Subcutaneous adipose tissue (tissue), 4 donors: Measurements from ENCODE around the gene CSNK2B. TPM values are rescaled to one million over a fixed set of nuclear protein-coding genes. Genes with fewer than 3 reads are reported as not detected.

Experiments used
- total RNA-seq, 4 donors: library from RNA; depleted of rRNA; stranded (reverse); fragments of >200 nt; gene quantifications; one replicate each; pipeline ENCODE4 v1.1.0, GENCODE V29; 2016
- TF ChIP-seq, protein P1 (sequence below): fragments of 450-650 bp; IDR thresholded peaks from one replicate; pipeline ENCODE4 v1.5.1; 2016; ENCODE audit warnings: low read depth, mild to moderate bottlenecking, control low read depth, antibody characterized with exemption, moderate library complexity

Gene CSNK2B
- total RNA-seq, 4 donors from 2014 or later, result 146 to 170 (median 165) TPM

GRCh38 chr6:31663961-31664789 is 1.7 kb upstream of the CSNK2B start:
- TF ChIP-seq, protein P1, sequence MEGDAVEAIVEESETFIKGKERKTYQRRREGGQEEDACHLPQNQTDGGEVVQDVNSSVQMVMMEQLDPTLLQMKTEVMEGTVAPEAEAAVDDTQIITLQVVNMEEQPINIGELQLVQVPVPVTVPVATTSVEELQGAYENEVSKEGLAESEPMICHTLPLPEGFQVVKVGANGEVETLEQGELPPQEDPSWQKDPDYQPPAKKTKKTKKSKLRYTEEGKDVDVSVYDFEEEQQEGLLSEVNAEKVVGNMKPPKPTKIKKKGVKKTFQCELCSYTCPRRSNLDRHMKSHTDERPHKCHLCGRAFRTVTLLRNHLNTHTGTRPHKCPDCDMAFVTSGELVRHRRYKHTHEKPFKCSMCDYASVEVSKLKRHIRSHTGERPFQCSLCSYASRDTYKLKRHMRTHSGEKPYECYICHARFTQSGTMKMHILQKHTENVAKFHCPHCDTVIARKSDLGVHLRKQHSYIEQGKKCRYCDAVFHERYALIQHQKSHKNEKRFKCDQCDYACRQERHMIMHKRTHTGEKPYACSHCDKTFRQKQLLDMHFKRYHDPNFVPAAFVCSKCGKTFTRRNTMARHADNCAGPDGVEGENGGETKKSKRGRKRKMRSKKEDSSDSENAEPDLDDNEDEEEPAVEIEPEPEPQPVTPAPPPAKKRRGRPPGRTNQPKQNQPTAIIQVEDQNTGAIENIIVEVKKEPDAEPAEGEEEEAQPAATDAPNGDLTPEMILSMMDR, result no peak

- TF ChIP-seq, protein P1, result no peak
These were observed 935 bp upstream of the CSNK2B start, which contains the start of gene GPANK1 for GRCh38 chr6:31664790-31665500. Gene GPANK1, minus strand, starts transcription at chr6:31664997. Its CDS starts 519 bp downstream, at chr6:31664478.

DNA sequence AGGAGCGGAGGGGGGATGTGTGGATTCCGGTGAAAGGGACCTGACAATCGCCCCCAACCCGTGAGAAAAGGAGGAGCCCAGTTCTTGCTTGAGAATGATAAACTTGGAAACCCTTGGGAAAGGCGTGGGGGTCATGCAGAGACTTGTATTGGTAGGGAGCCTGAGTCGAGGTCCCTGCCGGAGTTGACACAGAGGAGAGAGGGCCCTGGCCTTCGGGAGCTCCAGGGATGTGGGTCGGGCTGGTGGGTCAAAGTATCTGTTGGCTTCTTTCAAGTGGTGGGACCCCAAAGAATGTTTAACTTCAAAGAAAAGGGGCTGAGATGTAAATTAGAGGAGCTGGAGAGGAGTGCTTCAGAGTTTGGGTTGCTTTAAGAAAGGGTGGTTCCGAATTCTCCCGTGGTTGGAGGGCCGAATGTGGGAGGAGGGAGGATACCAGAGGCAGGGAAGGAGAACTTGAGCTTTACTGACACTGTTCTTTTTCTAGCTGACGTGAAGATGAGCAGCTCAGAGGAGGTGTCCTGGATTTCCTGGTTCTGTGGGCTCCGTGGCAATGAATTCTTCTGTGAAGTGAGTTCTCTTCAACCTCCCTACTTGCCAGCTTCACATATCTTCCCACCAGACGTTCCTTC is 571 bp downstream of the CSNK2B start:
- TF ChIP-seq, protein P1, result no peak

DNA sequence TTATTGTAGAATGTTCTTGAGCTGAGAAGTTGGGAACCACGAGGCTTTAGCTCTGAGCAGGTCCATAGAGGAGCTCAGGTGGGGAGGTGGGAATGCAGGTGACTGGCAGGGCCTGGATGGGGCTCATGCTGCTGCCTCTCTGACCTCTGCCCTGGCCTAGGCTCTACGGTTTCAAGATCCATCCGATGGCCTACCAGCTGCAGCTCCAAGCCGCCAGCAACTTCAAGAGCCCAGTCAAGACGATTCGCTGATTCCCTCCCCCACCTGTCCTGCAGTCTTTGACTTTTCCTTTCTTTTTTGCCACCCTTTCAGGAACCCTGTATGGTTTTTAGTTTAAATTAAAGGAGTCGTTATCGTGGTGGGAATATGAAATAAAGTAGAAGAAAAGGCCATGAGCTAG is 3.8 kb downstream of the CSNK2B start, which contains the start of gene LY6G5B:
TSS of gene LY6G5B (plus strand) at position 301 of the 400 bp plus-strand sequence. CDS start 975 bp downstream, outside the sequence.
- TF ChIP-seq, protein P1, result no peak

GRCh38 chr6:31676322-31676903 is 10.5 kb downstream of the CSNK2B start:
- TF ChIP-seq, protein P1, result no peak

- TF ChIP-seq, protein P1, result no peak
These were observed 11.0 kb downstream of the CSNK2B start for GRCh38 chr6:31676904-31677303.
